ENCODE data around the gene ESYT3. TPM values are rescaled to one million over a fixed set of nuclear protein-coding genes. Genes with fewer than 3 reads are reported as not detected.

The ESYT3 gene
- total RNA-seq, 6 donors from 2014 or later = 45.9 to 93.3 (median 54.6) TPM

GRCh38 chr3:138390582-138390932, 43.9 kb upstream of the ESYT3 start:
- H3K4me3 ChIP-seq = no peak overlapping the region

DNA sequence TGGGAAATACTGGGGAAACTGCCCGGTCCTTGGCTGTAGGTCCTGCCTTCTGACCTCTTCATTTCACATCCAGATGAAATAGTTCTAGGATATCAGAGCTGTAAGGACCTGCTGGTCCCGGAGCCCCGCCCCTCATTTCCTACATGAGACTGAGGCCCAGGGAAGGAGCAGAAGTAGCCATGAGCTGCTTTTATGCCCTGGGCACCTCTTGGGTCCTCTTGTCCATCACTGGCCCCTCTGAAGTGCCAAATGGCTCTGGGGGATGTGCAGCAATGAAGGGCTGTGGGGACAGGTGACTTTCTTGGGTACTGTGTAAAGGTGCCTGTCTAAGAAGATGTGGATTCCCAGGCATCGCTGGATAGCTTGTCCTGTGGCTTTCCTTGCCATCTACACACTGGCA, 40.3 kb upstream of the ESYT3 start:
- Histone ChIP-seq H3K4me3 (no peak overlapping the region), H3K9me3 (no peaks in the 10 kb centered on the region), H3K4me1 (peaks cover 0 to 6% (median 0%) of the 10 kb centered on the region in 4 donors), H3K27me3 (no peaks in the 10 kb centered on the region), H3K36me3 (peaks cover 0 to 7% (median 0%) of the 10 kb centered on the region in 4 donors), H3K27ac (no peak overlapping the region)
- no peak for TF ChIP-seq EP300 (IDR thresholded peaks at IDR 0.05)
- no peak for TF ChIP-seq POLR2A (IDR thresholded peaks at IDR 0.05)
- no peak for TF ChIP-seq CTCF (IDR thresholded peaks at IDR 0.05)
- WGBS, 2 donors = 93 to 95% methylated on average over 4 of the region's 4 CpGs
- ATAC-seq (ENCODE audit: low FRiP score in 2 of 2) = no peak
- no peak for DNase-seq

More at GRCh38 chr3:138390582-138390932, 43.9 kb upstream of the ESYT3 start:
- Histone ChIP-seq H3K4me1 (peaks cover 0 to 6% (median 0%) of the 10 kb centered on the region in 4 donors), H3K27me3 (no peaks in the 10 kb centered on the region), H3K9me3 (no peaks in the 10 kb centered on the region), H3K36me3 (no peaks in the 10 kb centered on the region), H3K27ac (no peak overlapping the region)
- ATAC-seq (ENCODE audit: low FRiP score in 2 of 2) (no peak), DNase-seq (no peak)
- WGBS, 2 donors = 90 to 93% methylated on average over 2 of the region's 2 CpGs
- no peak for TF ChIP-seq CTCF (IDR thresholded peaks at IDR 0.05)
- no peak for TF ChIP-seq EP300 (IDR thresholded peaks at IDR 0.05)
- no peak for TF ChIP-seq POLR2A (IDR thresholded peaks at IDR 0.05)
- no peak for TF ChIP-seq POLR2AphosphoS5 (IDR thresholded peaks at IDR 0.05)

GRCh38 chr3:138394686-138395085, 39.7 kb upstream of the ESYT3 start:
- Histone ChIP-seq H3K27me3 (no peaks in the 10 kb centered on the region), H3K9me3 (no peaks in the 10 kb centered on the region), H3K4me3 (no peak overlapping the region), H3K4me1 (peaks cover 0 to 6% (median 0%) of the 10 kb centered on the region in 4 donors), H3K27ac (no peak overlapping the region), H3K36me3 (peaks cover 0 to 10% (median 0%) of the 10 kb centered on the region in 4 donors)
- DNase-seq (no peak), ATAC-seq (ENCODE audit: low FRiP score in 2 of 2) (no peak)
- 92 to 93% methylated on average over 5 of the region's 5 CpGs for WGBS, 2 donors
- TF ChIP-seq CTCF (IDR thresholded peaks at IDR 0.05) (no peak), POLR2A (IDR thresholded peaks at IDR 0.05) (no peak), EP300 (IDR thresholded peaks at IDR 0.05) (no peak), POLR2AphosphoS5 (IDR thresholded peaks at IDR 0.05) (no peak)

- WGBS, 2 donors = 93 to 94% methylated on average over 9 to 11 of the region's 12 CpGs
Observed at GRCh38 chr3:138395865-138396751, 38.3 kb upstream of the ESYT3 start.

More at GRCh38 chr3:138395865-138396751, 38.3 kb upstream of the ESYT3 start:
- no peak overlapping the region for H3K27ac ChIP-seq
- DNase-seq (no peak), ATAC-seq (ENCODE audit: low FRiP score in 2 of 2) (peak in 1 of 2 donors; percentile 24)
- H3K36me3 ChIP-seq = peaks cover 0 to 20% (median 0%) of the 10 kb centered on the region in 4 donors
- H3K4me1 ChIP-seq = no peaks in the 10 kb centered on the region
- no peaks in the 10 kb centered on the region for H3K9me3 ChIP-seq
- H3K4me3 ChIP-seq = no peak overlapping the region
- TF ChIP-seq POLR2A (IDR thresholded peaks at IDR 0.05) = no peak
- no peak for TF ChIP-seq POLR2AphosphoS5 (IDR thresholded peaks at IDR 0.05)
- no peak for TF ChIP-seq CTCF (IDR thresholded peaks at IDR 0.05)
- TF ChIP-seq EP300 (IDR thresholded peaks at IDR 0.05) = no peak
- H3K27me3 ChIP-seq = no peaks in the 10 kb centered on the region

Measured in upper lobe of left lung (tissue), 6 donors.